Stimulated activated CD4-positive, alpha-beta T cell treated with anti-CD3 and anti-CD28 coated beads, Interleukin-1b, Interleukin-23, amount 100 ng/mL, for 48 hours (primary cell): ENCODE measurements around the gene GALNT8.
"Not testable (repeated sequence)": the region's sequence is repeated elsewhere in the genome, so short reads cannot be mapped to it uniquely, and the experiment has no call there.

ENCODE experiments used
- DNase-seq: peaks from one replicate; pipeline ENCODE4 v3.0.0-alpha.2; 2020

GALNT8 gene

GRCh38 chr12:4719821-4720636, at the start of gene GALNT8:
TSS of gene GALNT8 (plus strand) at chr12:4720400. CDS start at chr12:4720678, 278 bp downstream.
- DNase-seq, result no peak

- DNase-seq, result no peak
These were observed 40.5 kb upstream of the GALNT8 start for GRCh38 chr12:4679711-4680110.

- DNase-seq, result no peak
These were observed 38.5 kb upstream of the GALNT8 start for GRCh38 chr12:4681732-4682131.

- DNase-seq, result no peak
These were observed 34.9 kb upstream of the GALNT8 start for GRCh38 chr12:4685317-4685716.

- DNase-seq, result no peak
These were observed 29.4 kb upstream of the GALNT8 start for GRCh38 chr12:4690760-4691159.

GRCh38 chr12:4700621-4701026, 19.6 kb upstream of the GALNT8 start:
- DNase-seq, result no peak

- no peak for DNase-seq
These were observed 18.6 kb upstream of the GALNT8 start for GRCh38 chr12:4701395-4702190.

- DNase-seq, result no peak
These were observed 16.5 kb upstream of the GALNT8 start for GRCh38 chr12:4703676-4704075.

GRCh38 chr12:4705824-4706223, 14.4 kb upstream of the GALNT8 start:
- no peak for DNase-seq

GRCh38 chr12:4707306-4707705, 12.9 kb upstream of the GALNT8 start:
- DNase-seq, result no peak

- no peak for DNase-seq
These were observed 10.1 kb upstream of the GALNT8 start for GRCh38 chr12:4710113-4710512.

GRCh38 chr12:4714879-4715278, 5.3 kb upstream of the GALNT8 start:
- DNase-seq, result no peak

GRCh38 chr12:4717806-4718205, 2.4 kb upstream of the GALNT8 start:
- no peak for DNase-seq

GRCh38 chr12:4720637-4720995, 416 bp downstream of the GALNT8 start:
- no peak for DNase-seq

- not testable (repeated sequence) for DNase-seq
These were observed 1.4 kb downstream of the GALNT8 start for GRCh38 chr12:4721587-4721986.

GRCh38 chr12:4723226-4723625, 3.0 kb downstream of the GALNT8 start:
- no peak for DNase-seq

- DNase-seq, result no peak
These were observed 4.9 kb downstream of the GALNT8 start for GRCh38 chr12:4725057-4725456.

GRCh38 chr12:4734625-4735340, 14.6 kb downstream of the GALNT8 start:
- DNase-seq, result no peak

GRCh38 chr12:4736091-4736490, 15.9 kb downstream of the GALNT8 start:
- no peak for DNase-seq

GRCh38 chr12:4738541-4738940, 18.3 kb downstream of the GALNT8 start:
- no peak for DNase-seq

- no peak for DNase-seq
These were observed 22.3 kb downstream of the GALNT8 start for GRCh38 chr12:4742416-4742970.

GRCh38 chr12:4743046-4743445, 22.8 kb downstream of the GALNT8 start:
- no peak for DNase-seq

- DNase-seq, result no peak
These were observed 24.5 kb downstream of the GALNT8 start for GRCh38 chr12:4744709-4745108.
